ENCODE results near the gene TSPO. TPM values are rescaled to one million over a fixed set of nuclear protein-coding genes. Genes with fewer than 3 reads are reported as not detected.

Gene TSPO
- total and polyA plus RNA-seq, 4 donors, result 86.1 to 707 (median 284) TPM

DNA sequence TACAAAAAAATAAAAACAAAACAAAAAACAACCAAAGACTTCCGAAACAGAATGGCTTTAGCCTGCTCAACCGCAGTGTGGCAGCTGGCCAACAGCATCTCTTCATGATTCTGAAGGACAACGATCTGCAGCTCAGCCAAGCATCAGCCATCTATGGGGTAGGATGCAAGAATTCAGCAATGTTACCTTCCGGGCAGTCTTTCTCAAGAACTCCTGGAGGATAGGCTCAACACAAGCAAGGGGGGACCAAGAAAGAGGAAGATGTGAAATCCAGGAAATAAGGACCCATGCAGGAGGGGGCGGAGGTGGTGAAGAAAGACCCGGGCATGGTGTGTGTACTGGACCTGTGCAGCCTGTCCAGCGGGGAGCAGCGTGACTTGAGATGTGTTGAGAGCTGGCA lies 3.5 kb upstream of the TSPO start:
- Histone ChIP-seq H3K27me3 (ENCODE audit: control insufficient read depth in 3 of 3, insufficient read depth in 3 of 3, low read length in 2 of 3) (no peaks in the 10 kb centered on the region), H3K9me3 (ENCODE audit: control insufficient read depth in 4 of 4, insufficient read depth in 3 of 4, low read length in 3 of 4) (peaks cover 0 to 1% (median 0%) of the 10 kb centered on the region in 4 donors), H3K27ac (ENCODE audit: low read depth in 1 of 2, low read length in 1 of 2) (peak overlapping the region in 1 of 2 donors; percentile 45), H3K4me3 (no peak overlapping the region), H3K4me1 (ENCODE audit: control insufficient read depth in 5 of 5, insufficient read depth in 5 of 5, low read length in 5 of 5) (peaks cover 0 to 13% (median 8%) of the 10 kb centered on the region in 5 donors), H3K36me3 (ENCODE audit: control insufficient read depth in 4 of 4, insufficient read depth in 4 of 4, low read length in 4 of 4) (no peaks in the 10 kb centered on the region), H3K9ac (ENCODE audit: insufficient read depth in 1 of 2, low read length in 2 of 2) (no peak overlapping the region)
- 28 to 47% methylated on average over 8 of the region's 8 CpGs for WGBS, 2 donors
- TF ChIP-seq, protein P1, sequence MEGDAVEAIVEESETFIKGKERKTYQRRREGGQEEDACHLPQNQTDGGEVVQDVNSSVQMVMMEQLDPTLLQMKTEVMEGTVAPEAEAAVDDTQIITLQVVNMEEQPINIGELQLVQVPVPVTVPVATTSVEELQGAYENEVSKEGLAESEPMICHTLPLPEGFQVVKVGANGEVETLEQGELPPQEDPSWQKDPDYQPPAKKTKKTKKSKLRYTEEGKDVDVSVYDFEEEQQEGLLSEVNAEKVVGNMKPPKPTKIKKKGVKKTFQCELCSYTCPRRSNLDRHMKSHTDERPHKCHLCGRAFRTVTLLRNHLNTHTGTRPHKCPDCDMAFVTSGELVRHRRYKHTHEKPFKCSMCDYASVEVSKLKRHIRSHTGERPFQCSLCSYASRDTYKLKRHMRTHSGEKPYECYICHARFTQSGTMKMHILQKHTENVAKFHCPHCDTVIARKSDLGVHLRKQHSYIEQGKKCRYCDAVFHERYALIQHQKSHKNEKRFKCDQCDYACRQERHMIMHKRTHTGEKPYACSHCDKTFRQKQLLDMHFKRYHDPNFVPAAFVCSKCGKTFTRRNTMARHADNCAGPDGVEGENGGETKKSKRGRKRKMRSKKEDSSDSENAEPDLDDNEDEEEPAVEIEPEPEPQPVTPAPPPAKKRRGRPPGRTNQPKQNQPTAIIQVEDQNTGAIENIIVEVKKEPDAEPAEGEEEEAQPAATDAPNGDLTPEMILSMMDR (IDR thresholded peaks at IDR 0.05; ENCODE audit: control extremely low read depth, extremely low read depth), result no peak
- no peak for DNase-seq
- no peak for ATAC-seq (ENCODE audit: insufficient read depth, low FRiP score)

- ATAC-seq (ENCODE audit: insufficient read depth, low FRiP score) (no peak), DNase-seq (no peak)
- Histone ChIP-seq H3K27ac (ENCODE audit: low read depth in 1 of 2, low read length in 1 of 2) (no peak overlapping the region), H3K4me1 (ENCODE audit: control insufficient read depth in 5 of 5, insufficient read depth in 5 of 5, low read length in 5 of 5) (peaks cover 0 to 14% (median 7%) of the 10 kb centered on the region in 5 donors), H3K4me3 (no peak overlapping the region), H3K9ac (ENCODE audit: insufficient read depth in 1 of 2, low read length in 2 of 2) (no peak overlapping the region), H3K9me3 (ENCODE audit: control insufficient read depth in 4 of 4, insufficient read depth in 3 of 4, low read length in 3 of 4) (no peaks in the 10 kb centered on the region), H3K36me3 (ENCODE audit: control insufficient read depth in 4 of 4, insufficient read depth in 4 of 4, low read length in 4 of 4) (no peaks in the 10 kb centered on the region), H3K27me3 (ENCODE audit: control insufficient read depth in 3 of 3, insufficient read depth in 3 of 3, low read length in 2 of 3) (no peaks in the 10 kb centered on the region)
- TF ChIP-seq, protein P1 (IDR thresholded peaks at IDR 0.05; ENCODE audit: control extremely low read depth, extremely low read depth), result no peak
- WGBS, 2 donors, result 25 to 49% methylated on average over 6 of the region's 6 CpGs
Measured at GRCh38 chr22:43148581-43148980, 2.8 kb upstream of the TSPO start.

DNA sequence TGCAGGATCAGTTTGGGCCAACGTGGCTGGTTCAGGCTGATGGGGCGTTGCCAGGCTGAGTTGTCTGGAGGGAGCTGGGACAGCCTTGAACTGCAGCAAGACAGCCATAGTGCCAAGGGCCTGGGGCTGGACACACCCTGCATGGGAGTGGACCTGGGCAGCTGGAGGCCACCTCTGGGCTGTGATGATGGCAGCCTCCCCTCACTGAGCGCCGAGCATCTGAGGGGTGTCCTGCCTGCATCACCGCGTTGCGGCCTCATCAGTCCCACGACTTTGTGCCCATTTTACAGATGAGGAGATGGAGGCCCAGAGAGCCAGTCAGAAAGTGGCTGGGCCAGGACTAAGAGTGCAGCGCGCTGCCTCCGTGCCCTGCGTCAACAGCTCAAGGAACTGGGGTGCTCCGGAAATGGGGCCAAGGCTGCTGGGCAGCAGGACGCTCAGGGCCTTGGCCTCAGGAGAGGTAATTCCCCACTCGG lies 590 bp upstream of the TSPO start:
- Histone ChIP-seq H3K9ac (ENCODE audit: insufficient read depth in 1 of 2, low read length in 2 of 2) (peak overlapping the region in 1 of 2 donors; percentile 47), H3K27ac (ENCODE audit: low read depth in 1 of 2, low read length in 1 of 2) (peak overlapping the region in 1 of 2 donors; percentile 66), H3K27me3 (ENCODE audit: control insufficient read depth in 3 of 3, insufficient read depth in 3 of 3, low read length in 2 of 3) (no peaks in the 10 kb centered on the region), H3K9me3 (ENCODE audit: control insufficient read depth in 4 of 4, insufficient read depth in 3 of 4, low read length in 3 of 4) (no peaks in the 10 kb centered on the region), H3K36me3 (ENCODE audit: control insufficient read depth in 4 of 4, insufficient read depth in 4 of 4, low read length in 4 of 4) (peaks cover 0 to 5% (median 0%) of the 10 kb centered on the region in 4 donors), H3K4me1 (ENCODE audit: control insufficient read depth in 5 of 5, insufficient read depth in 5 of 5, low read length in 5 of 5) (peaks cover 0 to 14% (median 12%) of the 10 kb centered on the region in 5 donors), H3K4me3 (peak overlapping the region; percentile 27)
- TF ChIP-seq, protein P1 (IDR thresholded peaks at IDR 0.05; ENCODE audit: control extremely low read depth, extremely low read depth), result no peak
- ATAC-seq (ENCODE audit: insufficient read depth, low FRiP score) (no peak), DNase-seq (no peak)
- 71 to 72% methylated on average over 15 of the region's 15 CpGs for WGBS, 2 donors

DNA sequence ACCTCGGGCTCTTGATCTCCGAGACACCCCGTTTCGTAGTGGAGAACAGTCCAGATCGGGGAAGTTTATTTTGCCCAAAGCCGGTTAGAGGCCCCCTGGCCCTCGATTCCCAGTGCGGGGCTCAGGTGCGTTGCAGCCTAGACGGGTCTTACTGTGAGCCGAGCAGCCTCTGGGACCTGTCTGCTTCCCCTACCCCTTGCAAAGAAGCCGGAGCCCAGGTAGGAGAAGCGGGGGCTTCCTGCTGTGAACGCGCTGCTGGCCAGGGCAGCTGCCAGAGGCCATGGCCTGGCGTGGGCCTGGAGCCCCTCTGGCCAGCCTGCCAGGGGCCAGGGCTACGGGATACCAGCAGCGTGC lies 621 bp downstream of the TSPO start:
- no peaks in the 10 kb centered on the region for H3K27me3 ChIP-seq (ENCODE audit: control insufficient read depth in 3 of 3, insufficient read depth in 3 of 3, low read length in 2 of 3)
- no peaks in the 10 kb centered on the region for H3K9me3 ChIP-seq (ENCODE audit: control insufficient read depth in 4 of 4, insufficient read depth in 3 of 4, low read length in 3 of 4)
- H3K36me3 ChIP-seq (ENCODE audit: control insufficient read depth in 4 of 4, insufficient read depth in 4 of 4, low read length in 4 of 4), result peaks cover 0 to 6% (median 0%) of the 10 kb centered on the region in 4 donors
- peak overlapping the region; percentile 76 for H3K4me3 ChIP-seq
- no peak for DNase-seq
- H3K27ac ChIP-seq (ENCODE audit: low read depth in 1 of 2, low read length in 1 of 2), result peak overlapping the region; percentile 69 to 96
- H3K9ac ChIP-seq (ENCODE audit: insufficient read depth in 1 of 2, low read length in 2 of 2), result peak overlapping the region in 1 of 2 donors; percentile 42
- H3K4me1 ChIP-seq (ENCODE audit: control insufficient read depth in 5 of 5, insufficient read depth in 5 of 5, low read length in 5 of 5), result peaks cover 0 to 17% (median 12%) of the 10 kb centered on the region in 5 donors
- no peak for ATAC-seq (ENCODE audit: insufficient read depth, low FRiP score)
- TF ChIP-seq, protein P1 (IDR thresholded peaks at IDR 0.05; ENCODE audit: control extremely low read depth, extremely low read depth), result no peak
- 5 to 9% methylated on average over 18 of the region's 18 CpGs for WGBS, 2 donors
